Dermis blood vessel endothelial cell (primary cell): ENCODE measurements around the gene EPHA2. TPM values are rescaled to one million over a fixed set of nuclear protein-coding genes. Genes with fewer than 3 reads are reported as not detected.
"Not testable (repeated sequence)": the region's sequence is repeated elsewhere in the genome, so short reads cannot be mapped to it uniquely, and the experiment has no call there.

Source experiments
- DNase-seq: peaks from one replicate; pipeline ENCODE4 v3.0.0; 2010
- total RNA-seq: library from RNA; depleted of rRNA; stranded (reverse); fragments of >200 nt; gene quantifications from 2 replicates; pipeline ENCODE4 v1.2.3, GENCODE V29; 2014

The EPHA2 gene
- total RNA-seq, 1 donor from 2014 or later = 121 TPM

GRCh38 chr1:16167331-16168143, 11.7 kb upstream of the EPHA2 start:
- peak; percentile 46 for DNase-seq

GRCh38 chr1:16166117-16166516, 10.2 kb upstream of the EPHA2 start:
- DNase-seq = no peak

GRCh38 chr1:16165548-16165947, 9.7 kb upstream of the EPHA2 start:
- DNase-seq = no peak

- DNase-seq = no peak
Measured at GRCh38 chr1:16165073-16165364, 9.2 kb upstream of the EPHA2 start.

GRCh38 chr1:16164213-16165072, 8.6 kb upstream of the EPHA2 start:
- DNase-seq = peak; percentile 94

GRCh38 chr1:16163608-16164212, 7.8 kb upstream of the EPHA2 start:
- DNase-seq = not testable (repeated sequence)

GRCh38 chr1:16162163-16162822, 6.4 kb upstream of the EPHA2 start:
- no peak for DNase-seq

- DNase-seq = no peak
Measured at GRCh38 chr1:16161717-16162116, 5.8 kb upstream of the EPHA2 start.

- DNase-seq = no peak
Measured at GRCh38 chr1:16158993-16159831, 3.3 kb upstream of the EPHA2 start.

- no peak for DNase-seq
Measured at GRCh38 chr1:16158025-16158424, 2.2 kb upstream of the EPHA2 start.

GRCh38 chr1:16156848-16157495, 1.1 kb upstream of the EPHA2 start:
- DNase-seq = peak; percentile 69

- DNase-seq = peak; percentile 24
Measured at GRCh38 chr1:16153999-16154673, 1.7 kb downstream of the EPHA2 start.

GRCh38 chr1:16153096-16153998, 2.5 kb downstream of the EPHA2 start:
- DNase-seq = peak; percentile 40

- DNase-seq = peak; percentile 79
Measured at GRCh38 chr1:16152481-16153087, 3.3 kb downstream of the EPHA2 start.

GRCh38 chr1:16151995-16152384, 3.9 kb downstream of the EPHA2 start:
- DNase-seq = peak; percentile 43

GRCh38 chr1:16151196-16151994, 4.5 kb downstream of the EPHA2 start:
- DNase-seq = peak; percentile 77

- no peak for DNase-seq
Measured at GRCh38 chr1:16150508-16150907, 5.4 kb downstream of the EPHA2 start.

- DNase-seq = no peak
Measured at GRCh38 chr1:16149702-16150488, 6.0 kb downstream of the EPHA2 start.
